ENCODE measurements around the gene RUFY4. TPM values are rescaled to one million over a fixed set of nuclear protein-coding genes. Genes with fewer than 3 reads are reported as not detected.

RUFY4 gene
- total and polyA plus RNA-seq, 9 of the 15 experiments (the other 6 are each of a cell fraction or from before 2014, with no cell fraction given), result not detected

DNA sequence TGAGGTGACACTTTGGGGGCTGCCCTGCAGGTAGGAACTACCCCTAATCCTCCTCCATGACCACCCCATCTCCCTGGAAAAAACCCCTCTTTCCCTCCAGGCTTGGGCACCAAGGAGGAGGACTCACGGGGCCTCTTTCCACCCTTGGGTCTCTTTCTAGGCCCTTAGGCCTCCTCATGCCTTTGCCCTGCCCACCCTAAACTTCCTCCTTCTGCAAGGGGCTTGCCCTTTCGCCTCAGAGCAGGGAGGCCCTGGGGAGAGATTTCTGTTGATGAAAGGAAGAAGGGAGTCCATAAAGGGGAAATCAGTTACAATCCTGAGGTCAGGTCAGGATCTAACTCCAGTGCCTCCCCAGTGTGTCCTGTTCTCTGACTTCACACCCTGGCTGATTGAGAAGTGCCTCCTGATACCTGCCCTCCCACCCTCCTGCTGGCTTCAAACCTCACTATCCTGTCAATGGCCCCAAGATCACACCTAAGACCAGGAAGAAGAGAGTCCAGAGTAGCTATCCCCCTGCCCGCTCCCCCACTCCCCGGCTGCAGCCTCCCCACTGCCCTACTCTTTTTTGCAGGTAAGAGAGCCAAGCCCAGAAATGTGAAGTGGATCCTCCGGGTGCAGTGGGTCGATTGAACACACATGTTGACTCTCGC lies 49.5 kb upstream of the RUFY4 start:
- no peak overlapping the region for H3K4me2 ChIP-seq (ENCODE audit: insufficient read depth, low read length)
- no peaks in the 10 kb centered on the region for H4K20me1 ChIP-seq (replicated peaks; ENCODE audit: control insufficient read depth, insufficient read depth, low read length)
- CTCF ChIA-PET (ENCODE audit: low intra/inter-chr PET ratio), result no interaction called here
- BruUV-seq (replicated peaks), result no TSS peak
- DNase-seq (ENCODE audit: extremely low read depth in 1 of 4, low spot score in 3 of 4) (no peak), ATAC-seq (no peak), FAIRE-seq (no peak)
- H3K4me1 ChIP-seq (replicated peaks in 1 of 2; ENCODE audit: control insufficient read depth in 2 of 2, insufficient read depth in 2 of 2, low read length in 2 of 2), result no peaks in the 10 kb centered on the region
- intact Hi-C loops (cut with micrococcal nuclease), result no loop called here
- POLR2A ChIA-PET, result interaction anchor here (0.6 kb wide), 1 partner anchor 163 kb away, joined by 3 read pairs; no protein-coding TSS in a partner anchor
- H2AFZ ChIP-seq (ENCODE audit: low read depth, low read length), result no peak overlapping the region
- no peak overlapping the region for H3K4me3 ChIP-seq
- H3K36me3 ChIP-seq (ENCODE audit: control insufficient read depth, insufficient read depth, low read length), result no peaks in the 10 kb centered on the region
- no peaks in the 10 kb centered on the region for H3K9me3 ChIP-seq (replicated peaks; ENCODE audit: control insufficient read depth, insufficient read depth, low read depth, low read length)
- no peak overlapping the region; a peak in 1 of 4 replicates for H3K9ac ChIP-seq (ENCODE audit: insufficient read depth in 1 of 2, low read depth in 2 of 2, low read length in 2 of 2)
- peaks cover 0 to 7% of the 10 kb centered on the region in 2 experiments; a peak in 1 of 5 replicates for H3K27me3 ChIP-seq (ENCODE audit: control insufficient read depth in 2 of 2, insufficient read depth in 2 of 2, low read length in 2 of 2)
- 13% methylated on average over 3 of the region's 7 CpGs for WGBS (ENCODE audit: insufficient coverage, low coverage, missing lambda C conversion rate)
- in situ Hi-C loops (cut with MboI), result no loop called here
- no peak overlapping the region for H3K27ac ChIP-seq (ENCODE audit: extremely low read depth, low read depth, low read length)
- H3K9me1 ChIP-seq (ENCODE audit: control insufficient read depth, insufficient read depth, low read length), result no peaks in the 10 kb centered on the region
- H3K79me2 ChIP-seq (ENCODE audit: control insufficient read depth, insufficient read depth, low read length), result no peaks in the 10 kb centered on the region
- TF ChIP-seq ZSCAN32 (CRISPR knock-in tag; IDR thresholded peaks at IDR 0.05) (no peak), ETV5 (CRISPR knock-in tag; IDR thresholded peaks at IDR 0.05; ENCODE audit: low read depth) (no peak), ZC3H11A (IDR thresholded peaks at IDR 0.05; ENCODE audit: low read depth, low read length) (no peak), PRPF4 (IDR thresholded peaks at IDR 0.05; ENCODE audit: insufficient read depth, low read depth, low read length, poor library complexity, severe bottlenecking) (no peak), CEBPB (tag; IDR thresholded peaks at IDR 0.05) (no peak), BACH1 (tag; IDR thresholded peaks at IDR 0.05) (no peak), ZNF717 (CRISPR knock-in tag; IDR thresholded peaks at IDR 0.05) (no peak), NR4A1 (CRISPR knock-in tag; IDR thresholded peaks at IDR 0.05) (no peak), NR4A1 (tag; IDR thresholded peaks at IDR 0.05) (no peak), ESRRB (CRISPR knock-in tag; IDR thresholded peaks at IDR 0.05; ENCODE audit: borderline replicate concordance) (no peak), NFXL1 (CRISPR knock-in tag; IDR thresholded peaks at IDR 0.05) (no peak), ZNF395 (CRISPR knock-in tag; IDR thresholded peaks at IDR 0.05) (no peak), ELF4 (CRISPR knock-in tag; IDR thresholded peaks at IDR 0.05) (no peak), NFIX (CRISPR knock-in tag; IDR thresholded peaks at IDR 0.05; ENCODE audit: low read depth) (no peak), NFRKB (IDR thresholded peaks at IDR 0.05; ENCODE audit: low read depth) (no peak), TCFL5 (CRISPR knock-in tag; conservative IDR thresholded peaks at IDR 0.05) (no peak)

Measured in K562 (cell line).